Effector memory CD8-positive, alpha-beta T cell (primary cell): ENCODE results near the gene C19orf25.
"Not testable (repeated sequence)": the region's sequence is repeated elsewhere in the genome, so short reads cannot be mapped to it uniquely, and the experiment has no call there.

Experiments
- ATAC-seq: fragments of 150-1000 bp; cut with Tn5 transposase; replicated peaks from 2 replicates; pipeline ENCODE4 v1.10.0; 2021; ENCODE audit warnings: mild to moderate bottlenecking, moderate library complexity
- DNase-seq, 3 experiments: peaks; one replicate each; pipeline ENCODE4 v3.0.0; 2021
- H3K27ac Mint-ChIP-seq, 2 donors: one replicate each; pipeline ENCODE4 v1.8.0; 2022; ENCODE audit warnings: mild to moderate bottlenecking in 2 of 2, mixed read lengths in 2 of 2, moderate library complexity in 2 of 2
- H3K27me3 Mint-ChIP-seq, 2 donors: one replicate each; pipeline ENCODE4 v1.8.0; 2022; ENCODE audit warnings: mixed read lengths in 2 of 2
- H3K36me3 Mint-ChIP-seq: one replicate; pipeline ENCODE4 v1.8.0; 2022; ENCODE audit warnings: mild to moderate bottlenecking, moderate library complexity, mixed read lengths; ENCODE audit not compliant: insufficient read depth
- H3K4me1 Mint-ChIP-seq, 2 donors: one replicate each; pipeline ENCODE4 v1.8.0; 2022; ENCODE audit warnings: low read depth in 2 of 2, mixed read lengths in 2 of 2
- H3K4me3 Mint-ChIP-seq, 2 donors: one replicate each; pipeline ENCODE4 v1.8.0; 2022; ENCODE audit warnings: mild to moderate bottlenecking in 2 of 2, mixed read lengths in 2 of 2, moderate library complexity in 2 of 2
- H3K9me3 Mint-ChIP-seq, 2 donors: one replicate each; pipeline ENCODE4 v1.8.0; 2022; ENCODE audit warnings: mixed read lengths in 2 of 2

Gene C19orf25

GRCh38 chr19:1520203-1520780 lies 41.3 kb upstream of the C19orf25 start:
- Mint-ChIP-seq H3K27me3 (peaks cover 20 to 54% of the 10 kb centered on the region in 2 donors), H3K9me3 (no peaks in the 10 kb centered on the region)

GRCh38 chr19:1519802-1520201 lies 40.8 kb upstream of the C19orf25 start:
- H3K4me1 Mint-ChIP-seq, H3K9me3 Mint-ChIP-seq, ATAC-seq, H3K36me3 Mint-ChIP-seq, DNase-seq, H3K4me3 Mint-ChIP-seq, H3K27ac Mint-ChIP-seq: not testable (repeated sequence)
- peaks cover 15 to 50% of the 10 kb centered on the region in 2 donors for H3K27me3 Mint-ChIP-seq

More at GRCh38 chr19:1520203-1520780, 41.3 kb upstream of the C19orf25 start:
- Mint-ChIP-seq H3K27ac (no peak overlapping the region), H3K4me1 (peaks cover 3 to 5% of the 10 kb centered on the region in 2 donors), H3K4me3 (no peak overlapping the region), H3K36me3 (peaks cover 4% of the 10 kb centered on the region)
- no peak for ATAC-seq
- no peak for DNase-seq

- Mint-ChIP-seq H3K9me3 (no peaks in the 10 kb centered on the region), H3K36me3 (peaks cover 4% of the 10 kb centered on the region), H3K4me3 (no peak overlapping the region), H3K4me1 (no peaks in the 10 kb centered on the region), H3K27me3 (peaks cover 10 to 41% of the 10 kb centered on the region in 2 donors), H3K27ac (no peak overlapping the region)
- ATAC-seq (no peak), DNase-seq (no peak)
Measured at GRCh38 chr19:1518471-1518870, 39.5 kb upstream of the C19orf25 start.

- no peak for ATAC-seq
- Mint-ChIP-seq H3K9me3 (no peaks in the 10 kb centered on the region), H3K36me3 (peaks cover 4% of the 10 kb centered on the region), H3K27ac (no peak overlapping the region), H3K4me1 (no peaks in the 10 kb centered on the region), H3K27me3 (peaks cover 10 to 24% of the 10 kb centered on the region in 2 donors), H3K4me3 (no peak overlapping the region)
- DNase-seq: no peak
Measured at GRCh38 chr19:1516395-1516753, 37.4 kb upstream of the C19orf25 start.

GRCh38 chr19:1514986-1515721 lies 36.1 kb upstream of the C19orf25 start:
- DNase-seq: no peak
- Mint-ChIP-seq H3K36me3 (peaks cover 4% of the 10 kb centered on the region), H3K27ac (no peak overlapping the region), H3K4me3 (no peak overlapping the region), H3K27me3 (peaks cover 10 to 28% of the 10 kb centered on the region in 2 donors), H3K4me1 (no peaks in the 10 kb centered on the region), H3K9me3 (no peaks in the 10 kb centered on the region)
- no peak for ATAC-seq

- Mint-ChIP-seq H3K27ac (no peak overlapping the region), H3K27me3 (peaks cover 10 to 31% of the 10 kb centered on the region in 2 donors), H3K36me3 (peaks cover 4% of the 10 kb centered on the region), H3K9me3 (no peaks in the 10 kb centered on the region), H3K4me3 (peak overlapping the region; percentile 41 to 53), H3K4me1 (no peaks in the 10 kb centered on the region)
- ATAC-seq (no peak), DNase-seq (no peak)
Measured at GRCh38 chr19:1514295-1514661, 35.3 kb upstream of the C19orf25 start.

GRCh38 chr19:1513499-1514294 lies 34.7 kb upstream of the C19orf25 start:
- Mint-ChIP-seq H3K27me3 (peaks cover 10 to 27% of the 10 kb centered on the region in 2 donors), H3K4me3 (peak overlapping the region; percentile 41 to 53), H3K36me3 (peaks cover 4% of the 10 kb centered on the region), H3K4me1 (no peaks in the 10 kb centered on the region), H3K9me3 (no peaks in the 10 kb centered on the region), H3K27ac (no peak overlapping the region)
- ATAC-seq (peak; percentile 67), DNase-seq (peak; percentile 59 to 60 (median 59))

GRCh38 chr19:1512671-1513498 lies 33.9 kb upstream of the C19orf25 start, which contains the start of gene ADAMTSL5:
Gene ADAMTSL5 (minus strand): TSS chr19:1513019. CDS start chr19:1510943, 2,076 bp downstream.
- H3K27ac Mint-ChIP-seq: no peak within 1 kb of the TSS
- H3K4me1 Mint-ChIP-seq: peaks cover 1 to 2% of the 10 kb centered on the region in 2 donors
- peaks cover 2% of the 10 kb centered on the region for H3K36me3 Mint-ChIP-seq
- H3K9me3 Mint-ChIP-seq: no peaks in the 10 kb centered on the region
- peak; percentile 74 for ATAC-seq
- H3K27me3 Mint-ChIP-seq: peaks cover 10 to 22% of the 10 kb centered on the region in 2 donors
- peak; percentile 37 to 39 (median 38) for DNase-seq
- H3K4me3 Mint-ChIP-seq: peak within 1 kb of the TSS; percentile 66 to 74

GRCh38 chr19:1511318-1512317 lies 32.6 kb upstream of the C19orf25 start:
- H3K27me3 Mint-ChIP-seq: peaks cover 6 to 22% of the 10 kb centered on the region in 2 donors
- H3K27ac Mint-ChIP-seq: no peak overlapping the region
- DNase-seq (no peak), ATAC-seq (no peak)
- H3K4me1 Mint-ChIP-seq: peaks cover 5 to 7% of the 10 kb centered on the region in 2 donors
- H3K36me3 Mint-ChIP-seq: peaks cover 7% of the 10 kb centered on the region
- H3K4me3 Mint-ChIP-seq: peak overlapping the region; percentile 66 to 74
- H3K9me3 Mint-ChIP-seq: no peaks in the 10 kb centered on the region

- H3K4me1 Mint-ChIP-seq: peaks cover 7% of the 10 kb centered on the region in 2 donors
- H3K36me3 Mint-ChIP-seq: peaks cover 7% of the 10 kb centered on the region
- no peak overlapping the region for H3K27ac Mint-ChIP-seq
- no peak overlapping the region for H3K4me3 Mint-ChIP-seq
- H3K27me3 Mint-ChIP-seq: peaks cover 0 to 19% of the 10 kb centered on the region in 2 donors
- no peaks in the 10 kb centered on the region for H3K9me3 Mint-ChIP-seq
- DNase-seq: no peak
- ATAC-seq: no peak
Measured at GRCh38 chr19:1510807-1511206, 31.8 kb upstream of the C19orf25 start.

- Mint-ChIP-seq H3K4me1 (peaks cover 7% of the 10 kb centered on the region in 2 donors), H3K4me3 (no peak overlapping the region), H3K27ac (no peak overlapping the region), H3K27me3 (peaks cover 0 to 23% of the 10 kb centered on the region in 2 donors), H3K36me3 (peaks cover 8% of the 10 kb centered on the region), H3K9me3 (no peaks in the 10 kb centered on the region)
- no peak for DNase-seq
- ATAC-seq: no peak
Measured at GRCh38 chr19:1510442-1510806, 31.4 kb upstream of the C19orf25 start.
